Large intestine (tissue), 3 donors: ENCODE data around the gene APBB1IP. TPM values are rescaled to one million over a fixed set of nuclear protein-coding genes. Genes with fewer than 3 reads are reported as not detected.
"Not testable (repeated sequence)": the region's sequence is repeated elsewhere in the genome, so short reads cannot be mapped to it uniquely, and the experiment has no call there.

Experiments used
- DNase-seq, 2 donors: peaks; one replicate each; pipeline versions ENCODE4 v3.0.0 to v3.0.0-alpha.2; 2013
- H3K27ac ChIP-seq: one replicate; pipeline ENCODE4 v1.5.1; 2013; ENCODE audit warnings: low read length
- H3K27me3 ChIP-seq: 2 replicates; pipeline ENCODE4 v1.6.1; 2013; ENCODE audit warnings: low read length; ENCODE audit not compliant: control insufficient read depth, insufficient read depth
- H3K36me3 ChIP-seq: 2 replicates; pipeline ENCODE4 v1.6.1; 2013; ENCODE audit warnings: low read length; ENCODE audit not compliant: control insufficient read depth, insufficient read depth
- H3K4me1 ChIP-seq: one replicate; pipeline ENCODE4 v1.6.1; 2013; ENCODE audit warnings: low read length; ENCODE audit not compliant: control insufficient read depth, insufficient read depth
- H3K4me3 ChIP-seq: one replicate; pipeline ENCODE4 v1.5.1; 2013; ENCODE audit warnings: low read length
- H3K9me3 ChIP-seq: one replicate; pipeline ENCODE4 v1.6.1; 2013; ENCODE audit warnings: mild to moderate bottlenecking, low read depth, low read length, moderate library complexity; ENCODE audit not compliant: control insufficient read depth
- WGBS: methylation state at CpG from one replicate; pipeline ENCODE4 v1.1.5; 2013; ENCODE audit warnings: low lambda C conversion rate; ENCODE audit not compliant: insufficient coverage; 5-methylcytosine and 5-hydroxymethylcytosine counted together
- polyA plus RNA-seq: library from polyadenylated mRNA; unstranded; fragments of 120-200 nt; gene quantifications from one replicate; pipeline ENCODE4 v1.2.1, GENCODE V29; 2013

APBB1IP gene
- polyA plus RNA-seq, 1 donor = 3.3 TPM

GRCh38 chr10:26457088-26457487 lies 18.9 kb downstream of the APBB1IP start:
- no peaks in the 10 kb centered on the region for H3K4me1 ChIP-seq
- H3K9me3 ChIP-seq = no peaks in the 10 kb centered on the region
- H3K4me3 ChIP-seq = no peak overlapping the region
- DNase-seq = no peak
- no peaks in the 10 kb centered on the region for H3K36me3 ChIP-seq
- H3K27me3 ChIP-seq = no peaks in the 10 kb centered on the region
- 81% methylated on average over 3 of the region's 5 CpGs for WGBS
- H3K27ac ChIP-seq = no peak overlapping the region

DNA sequence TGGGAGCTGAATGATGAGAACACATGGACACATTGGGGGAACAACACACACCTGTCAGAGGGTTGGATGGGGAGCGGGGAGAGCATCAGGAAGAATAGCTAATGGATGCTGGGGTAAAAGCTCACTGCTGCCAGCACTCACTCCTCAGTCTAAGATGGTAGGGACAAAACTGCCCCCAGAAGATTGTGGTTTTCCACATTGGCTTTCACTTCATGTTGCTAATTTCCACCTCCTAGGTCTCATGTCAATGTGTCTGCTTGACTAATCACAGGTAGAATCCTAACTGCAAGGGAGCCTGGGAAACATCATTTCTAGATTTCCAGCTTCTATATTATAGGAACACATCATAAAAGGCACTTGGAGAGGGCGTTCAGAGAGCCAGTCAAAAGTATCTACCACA lies 22.6 kb downstream of the APBB1IP start:
- H3K27ac ChIP-seq = no peak overlapping the region
- no peaks in the 10 kb centered on the region for H3K9me3 ChIP-seq
- no peaks in the 10 kb centered on the region for H3K27me3 ChIP-seq
- H3K36me3 ChIP-seq = no peaks in the 10 kb centered on the region
- no peak overlapping the region for H3K4me3 ChIP-seq
- H3K4me1 ChIP-seq = no peaks in the 10 kb centered on the region
- no peak for DNase-seq
- WGBS = 100% methylated on average over 1 of the region's 2 CpGs

DNA sequence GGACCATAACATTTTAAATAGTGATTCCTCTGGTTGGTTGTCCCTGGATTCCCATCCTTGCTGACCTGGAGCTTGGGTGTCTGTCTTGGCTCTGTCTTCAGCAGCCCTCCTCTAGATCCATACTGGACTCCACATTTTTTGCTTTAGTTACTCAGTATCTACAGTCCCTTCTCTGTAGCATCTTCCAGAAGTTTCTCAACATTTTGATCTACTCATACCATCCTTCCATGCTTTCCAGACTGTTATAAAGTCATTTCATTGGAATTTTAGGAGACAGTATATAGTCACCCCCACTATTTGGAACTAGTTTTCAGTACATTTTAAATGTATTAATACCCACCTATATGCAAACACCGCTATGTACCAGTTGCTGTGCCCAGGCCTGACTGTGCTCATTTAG lies 25.8 kb downstream of the APBB1IP start:
- DNase-seq = no peak
- WGBS = no CpG with 5 or more reads among the region's 1 CpG
- no peak overlapping the region for H3K27ac ChIP-seq
- H3K36me3 ChIP-seq = no peaks in the 10 kb centered on the region
- H3K4me1 ChIP-seq = no peaks in the 10 kb centered on the region
- H3K27me3 ChIP-seq = no peaks in the 10 kb centered on the region
- H3K9me3 ChIP-seq = no peaks in the 10 kb centered on the region
- no peak overlapping the region for H3K4me3 ChIP-seq

- no peaks in the 10 kb centered on the region for H3K4me1 ChIP-seq
- no peaks in the 10 kb centered on the region for H3K27me3 ChIP-seq
- no peak overlapping the region for H3K4me3 ChIP-seq
- DNase-seq = no peak
- 73% methylated on average over 2 of the region's 3 CpGs for WGBS
- no peak overlapping the region for H3K27ac ChIP-seq
- no peaks in the 10 kb centered on the region for H3K9me3 ChIP-seq
- no peaks in the 10 kb centered on the region for H3K36me3 ChIP-seq
Measured at GRCh38 chr10:26464632-26465280, 26.6 kb downstream of the APBB1IP start.

DNA sequence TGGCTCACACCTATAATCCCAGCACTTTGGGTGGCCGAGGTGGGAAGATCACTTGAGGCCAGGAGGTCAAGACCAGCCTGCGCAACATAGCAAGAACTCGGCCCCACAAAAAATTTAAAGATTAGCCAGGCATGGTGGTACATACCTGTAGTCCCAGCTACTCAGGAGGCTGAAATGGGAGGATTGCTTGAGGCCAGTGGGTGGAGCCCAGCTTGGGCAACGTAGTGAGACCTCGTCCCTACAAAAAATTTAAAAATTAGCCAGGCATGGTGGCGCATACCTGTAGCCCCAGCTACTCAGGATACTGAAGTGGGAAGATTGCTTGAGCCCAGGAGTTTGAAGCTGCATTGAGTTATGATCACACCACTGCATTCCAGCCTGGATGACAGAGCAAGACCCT lies 28.4 kb downstream of the APBB1IP start:
- DNase-seq, H3K27ac ChIP-seq, H3K36me3 ChIP-seq, H3K4me1 ChIP-seq, H3K9me3 ChIP-seq, H3K27me3 ChIP-seq, H3K4me3 ChIP-seq: not testable (repeated sequence)
- WGBS = no CpG with 5 or more reads among the region's 6 CpGs

- Histone ChIP-seq H3K4me3 (no peak overlapping the region), H3K27ac (no peak overlapping the region)
- no CpG with 5 or more reads among the region's 4 CpGs for WGBS
Measured at GRCh38 chr10:26467639-26468038, 29.5 kb downstream of the APBB1IP start.

GRCh38 chr10:26468291-26468690 lies 30.1 kb downstream of the APBB1IP start:
- WGBS = 100% methylated on average over 1 of the region's 3 CpGs
- H3K4me1 ChIP-seq = no peaks in the 10 kb centered on the region

More at GRCh38 chr10:26467639-26468038, 29.5 kb downstream of the APBB1IP start:
- Histone ChIP-seq H3K27me3 (no peaks in the 10 kb centered on the region), H3K36me3 (no peaks in the 10 kb centered on the region), H3K9me3 (no peaks in the 10 kb centered on the region), H3K4me1 (no peaks in the 10 kb centered on the region)
- DNase-seq = no peak

DNA sequence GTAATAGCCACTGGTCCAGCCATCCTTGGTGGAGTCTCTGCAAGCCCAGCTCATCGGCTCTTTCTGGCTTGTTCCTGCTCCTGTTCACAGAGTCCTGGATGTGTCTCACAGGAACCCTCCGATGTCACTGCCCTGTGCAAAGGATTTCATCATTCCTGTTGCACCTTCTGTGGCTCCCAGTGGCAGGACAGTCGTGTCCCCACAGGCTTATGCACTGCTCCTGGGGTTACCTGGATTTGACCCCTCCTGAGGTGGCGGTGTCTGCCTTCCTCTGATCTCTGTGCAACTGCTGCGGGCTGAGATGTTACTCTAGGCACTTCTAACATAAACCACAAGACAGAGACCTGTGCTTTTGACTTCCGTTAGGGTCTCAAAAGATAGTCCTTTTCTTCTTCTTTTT lies 30.6 kb downstream of the APBB1IP start:
- H3K27ac ChIP-seq = no peak overlapping the region
- no peaks in the 10 kb centered on the region for H3K36me3 ChIP-seq
- H3K9me3 ChIP-seq = no peaks in the 10 kb centered on the region
- no peak for DNase-seq
- no peak overlapping the region for H3K4me3 ChIP-seq
- WGBS = 89% methylated on average over 3 of the region's 6 CpGs
- no peaks in the 10 kb centered on the region for H3K27me3 ChIP-seq
- no peaks in the 10 kb centered on the region for H3K4me1 ChIP-seq

More at GRCh38 chr10:26468291-26468690, 30.1 kb downstream of the APBB1IP start:
- H3K27me3 ChIP-seq = no peaks in the 10 kb centered on the region
- H3K4me3 ChIP-seq = no peak overlapping the region
- no peaks in the 10 kb centered on the region for H3K36me3 ChIP-seq
- H3K9me3 ChIP-seq = no peaks in the 10 kb centered on the region
- no peak overlapping the region for H3K27ac ChIP-seq
- no peak for DNase-seq

DNA sequence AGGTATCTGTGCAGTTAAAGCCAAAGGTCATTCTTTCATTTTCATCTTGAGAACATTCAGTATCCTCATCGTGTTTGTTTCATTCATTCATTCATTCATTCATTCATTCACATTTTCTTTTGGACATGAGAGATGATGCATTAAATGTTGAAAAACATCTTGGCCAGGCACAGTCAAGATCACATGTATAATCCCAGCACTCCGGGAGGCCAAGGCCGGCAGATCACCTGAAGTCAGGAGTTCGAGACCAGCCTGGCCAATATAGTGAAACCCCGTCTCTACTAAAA lies 34.3 kb downstream of the APBB1IP start:
- no peak overlapping the region for H3K4me3 ChIP-seq
- H3K27ac ChIP-seq = no peak overlapping the region
- no peaks in the 10 kb centered on the region for H3K4me1 ChIP-seq
- H3K36me3 ChIP-seq = no peaks in the 10 kb centered on the region
- H3K27me3 ChIP-seq = no peaks in the 10 kb centered on the region
- WGBS = no CpG with 5 or more reads among the region's 5 CpGs
- no peaks in the 10 kb centered on the region for H3K9me3 ChIP-seq
- no peak for DNase-seq

DNA sequence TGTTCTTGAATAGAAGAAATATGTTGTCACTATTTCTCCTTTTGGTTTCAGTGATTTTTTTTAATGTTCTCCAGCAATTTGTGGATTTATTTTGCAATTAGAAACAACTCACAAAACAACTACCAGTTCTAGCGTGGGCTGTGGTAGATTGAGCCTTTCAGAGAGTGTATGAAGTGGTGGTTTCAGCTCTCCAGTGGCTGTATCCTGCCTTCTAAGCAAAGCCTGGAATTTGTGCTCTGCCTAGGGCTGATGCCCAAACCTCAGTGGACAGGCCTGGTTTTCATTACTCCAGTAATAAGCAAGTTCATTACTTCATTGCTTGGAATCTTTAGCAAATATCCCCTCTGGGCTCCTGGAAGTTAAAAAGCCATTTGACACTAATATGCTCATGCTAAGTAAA lies 35.9 kb downstream of the APBB1IP start:
- H3K27me3 ChIP-seq = no peaks in the 10 kb centered on the region
- no CpG with 5 or more reads among the region's 1 CpG for WGBS
- DNase-seq = no peak
- H3K36me3 ChIP-seq = no peaks in the 10 kb centered on the region
- no peak overlapping the region for H3K4me3 ChIP-seq
- no peaks in the 10 kb centered on the region for H3K4me1 ChIP-seq
- no peaks in the 10 kb centered on the region for H3K9me3 ChIP-seq
- no peak overlapping the region for H3K27ac ChIP-seq

DNA sequence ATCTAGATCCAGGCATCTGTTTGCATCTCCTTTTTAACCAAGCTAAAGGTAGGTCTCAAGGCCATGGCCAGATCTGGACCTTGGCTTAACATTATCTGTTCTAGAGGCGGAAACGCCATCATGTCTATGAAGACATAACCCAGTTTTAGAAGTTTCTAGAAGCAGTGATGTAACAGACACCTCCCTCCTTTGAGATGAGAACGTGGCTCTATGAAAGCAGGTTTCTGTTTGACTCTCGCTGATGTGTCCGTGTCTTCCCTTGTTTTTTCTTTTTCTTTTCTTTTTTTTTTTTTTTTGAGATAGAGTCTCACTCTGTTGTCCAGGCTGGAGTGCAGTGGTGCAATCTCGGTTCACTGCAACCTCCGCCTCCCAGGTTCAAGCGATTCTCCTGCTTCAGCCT lies 36.7 kb downstream of the APBB1IP start:
- not testable (repeated sequence) for H3K36me3 ChIP-seq, H3K9me3 ChIP-seq, H3K27ac ChIP-seq, H3K27me3 ChIP-seq, H3K4me1 ChIP-seq, H3K4me3 ChIP-seq, DNase-seq
- WGBS = 90% methylated on average over 3 of the region's 8 CpGs
